ENCODE results near the gene TBC1D24.

The TBC1D24 gene

DNA sequence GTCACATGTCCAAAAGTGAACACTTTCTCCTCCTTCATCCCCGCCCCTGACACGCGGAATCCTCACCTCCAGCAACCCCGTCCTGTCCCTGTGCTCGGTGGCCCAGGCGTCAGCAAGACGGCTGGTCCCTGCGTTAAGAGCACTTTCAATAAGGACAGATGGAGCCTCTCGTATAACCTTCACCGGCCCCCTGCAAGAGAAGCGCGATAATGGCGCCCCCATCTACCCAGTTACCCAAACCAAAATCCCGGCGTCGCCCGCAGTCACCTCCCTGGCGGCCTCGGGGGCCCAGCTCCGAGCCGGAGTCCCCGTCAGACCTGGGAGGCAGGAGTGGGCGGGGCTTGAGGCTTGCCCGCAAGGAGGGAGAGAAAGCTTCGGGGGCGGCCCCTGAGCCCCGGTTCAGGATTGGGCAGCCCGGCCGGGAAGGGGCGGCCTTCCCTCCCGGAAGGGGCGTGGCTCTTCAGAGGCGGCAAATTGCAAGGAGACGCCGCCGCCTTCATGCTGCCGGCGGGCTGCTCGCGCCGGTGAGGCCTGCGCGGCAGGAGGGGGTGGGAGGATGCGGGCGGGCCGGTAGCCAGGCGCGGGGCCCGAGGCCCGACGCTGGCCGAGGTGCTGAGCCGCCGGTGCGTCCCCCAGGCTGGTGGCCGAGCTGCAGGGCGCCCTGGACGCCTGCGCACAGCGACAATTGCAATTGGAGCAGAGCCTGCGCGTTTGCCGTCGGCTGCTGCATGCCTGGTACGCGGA, 15.1 kb upstream of the TBC1D24 start, which contains the start of gene TEDC2:
TSS of gene TEDC2 (plus strand) at position 463 of the 744 bp plus-strand sequence. CDS start at position 499, 36 bp downstream.
- H3K9ac ChIP-seq (ENCODE audit: low read length): peak within 1 kb of the TSS; percentile 75
- no peak for TF ChIP-seq EZH2 (IDR thresholded peaks at IDR 0.05; ENCODE audit: borderline replicate concordance, low read length)
- TF ChIP-seq, protein P1, sequence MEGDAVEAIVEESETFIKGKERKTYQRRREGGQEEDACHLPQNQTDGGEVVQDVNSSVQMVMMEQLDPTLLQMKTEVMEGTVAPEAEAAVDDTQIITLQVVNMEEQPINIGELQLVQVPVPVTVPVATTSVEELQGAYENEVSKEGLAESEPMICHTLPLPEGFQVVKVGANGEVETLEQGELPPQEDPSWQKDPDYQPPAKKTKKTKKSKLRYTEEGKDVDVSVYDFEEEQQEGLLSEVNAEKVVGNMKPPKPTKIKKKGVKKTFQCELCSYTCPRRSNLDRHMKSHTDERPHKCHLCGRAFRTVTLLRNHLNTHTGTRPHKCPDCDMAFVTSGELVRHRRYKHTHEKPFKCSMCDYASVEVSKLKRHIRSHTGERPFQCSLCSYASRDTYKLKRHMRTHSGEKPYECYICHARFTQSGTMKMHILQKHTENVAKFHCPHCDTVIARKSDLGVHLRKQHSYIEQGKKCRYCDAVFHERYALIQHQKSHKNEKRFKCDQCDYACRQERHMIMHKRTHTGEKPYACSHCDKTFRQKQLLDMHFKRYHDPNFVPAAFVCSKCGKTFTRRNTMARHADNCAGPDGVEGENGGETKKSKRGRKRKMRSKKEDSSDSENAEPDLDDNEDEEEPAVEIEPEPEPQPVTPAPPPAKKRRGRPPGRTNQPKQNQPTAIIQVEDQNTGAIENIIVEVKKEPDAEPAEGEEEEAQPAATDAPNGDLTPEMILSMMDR (IDR thresholded peaks at IDR 0.05; ENCODE audit: low read length): no peak
- H2AFZ ChIP-seq (ENCODE audit: low read length): no peak within 1 kb of the TSS
- H3K9me3 ChIP-seq (ENCODE audit: low read length): no peaks in the 10 kb centered on the region
- H3K79me2 ChIP-seq (ENCODE audit: insufficient read depth, low read length): no peaks in the 10 kb centered on the region
- peak within 1 kb of the TSS; percentile 38 for H3K27ac ChIP-seq (ENCODE audit: low read depth, low read length, poor library complexity, severe bottlenecking)
- peaks cover 42% of the 10 kb centered on the region for H3K36me3 ChIP-seq (ENCODE audit: insufficient read depth, low read length)
- no peaks in the 10 kb centered on the region for H3K9me2 ChIP-seq (ENCODE audit: low read depth, low read length)
- peaks cover 28% of the 10 kb centered on the region for H3K4me1 ChIP-seq (ENCODE audit: insufficient read depth, low read length, severe bottlenecking)
- H3K27me3 ChIP-seq (ENCODE audit: insufficient read depth, low read length): no peaks in the 10 kb centered on the region
- 0 out of 2 replicates have a peak, but pooled peaks cover 4% of the 10 kb centered on the region for H3F3A ChIP-seq (ENCODE audit: insufficient read depth, low read length)
- H3K4me2 ChIP-seq (ENCODE audit: low read length): peak within 1 kb of the TSS; percentile 95
- H4K20me1 ChIP-seq (ENCODE audit: insufficient read depth, low read length): no peaks in the 10 kb centered on the region
- peak within 1 kb of the TSS; percentile 68 for H3K4me3 ChIP-seq (ENCODE audit: low read depth, low read length, poor library complexity, severe bottlenecking)

DNA sequence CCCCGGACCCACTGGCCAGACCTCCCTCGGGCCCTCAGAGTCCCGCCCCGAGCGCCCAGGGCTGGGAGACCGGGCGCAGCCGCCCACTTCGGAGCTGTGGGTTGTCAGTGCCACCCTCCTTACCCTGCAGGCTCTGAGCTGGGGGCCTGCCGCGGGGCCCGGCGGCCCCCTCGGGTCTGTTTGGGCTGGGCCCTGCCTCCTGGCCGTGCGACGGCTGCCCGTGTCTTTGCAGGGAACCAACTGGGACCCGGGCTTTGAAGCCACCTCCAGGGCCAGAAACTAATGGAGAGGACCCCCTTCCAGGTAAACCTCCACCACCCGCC, 14.6 kb upstream of the TBC1D24 start:
- Histone ChIP-seq H3K9me3 (ENCODE audit: low read length) (no peaks in the 10 kb centered on the region), H3K9ac (ENCODE audit: low read length) (peak overlapping the region; percentile 75), H3K36me3 (ENCODE audit: insufficient read depth, low read length) (peaks cover 38% of the 10 kb centered on the region), H4K20me1 (ENCODE audit: insufficient read depth, low read length) (no peaks in the 10 kb centered on the region), H3K4me1 (ENCODE audit: insufficient read depth, low read length, severe bottlenecking) (peaks cover 28% of the 10 kb centered on the region), H3K27me3 (ENCODE audit: insufficient read depth, low read length) (no peaks in the 10 kb centered on the region), H3F3A (ENCODE audit: insufficient read depth, low read length) (0 out of 2 replicates have a peak, but pooled peaks cover 4% of the 10 kb centered on the region), H3K27ac (ENCODE audit: low read depth, low read length, poor library complexity, severe bottlenecking) (no peak overlapping the region), H3K4me2 (ENCODE audit: low read length) (peak overlapping the region; percentile 95), H3K79me2 (ENCODE audit: insufficient read depth, low read length) (no peaks in the 10 kb centered on the region), H3K4me3 (ENCODE audit: low read depth, low read length, poor library complexity, severe bottlenecking) (peak overlapping the region; percentile 68), H3K9me2 (ENCODE audit: low read depth, low read length) (no peaks in the 10 kb centered on the region), H2AFZ (ENCODE audit: low read length) (no peak overlapping the region)
- TF ChIP-seq, protein P1 (IDR thresholded peaks at IDR 0.05; ENCODE audit: low read length): no peak
- TF ChIP-seq EZH2 (IDR thresholded peaks at IDR 0.05; ENCODE audit: borderline replicate concordance, low read length): no peak

DNA sequence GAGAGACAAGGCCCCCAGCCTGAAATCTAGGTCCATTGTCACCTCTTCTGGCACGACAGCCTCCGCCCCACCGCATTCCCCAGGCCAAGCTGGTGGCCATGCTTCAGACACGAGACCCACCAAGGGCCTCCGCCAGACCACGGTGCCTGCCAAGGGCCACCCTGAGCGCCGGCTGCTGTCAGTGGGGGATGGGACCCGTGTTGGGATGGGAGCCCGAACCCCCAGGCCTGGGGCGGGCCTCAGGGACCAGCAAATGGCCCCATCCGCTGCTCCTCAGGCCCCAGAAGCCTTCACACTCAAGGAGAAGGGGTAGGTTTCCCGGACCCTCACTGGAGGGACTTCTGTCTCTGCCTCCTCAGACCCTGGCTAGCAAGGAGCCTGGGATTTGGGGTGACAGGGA, 14.0 kb upstream of the TBC1D24 start:
- 0 out of 2 replicates have a peak, but pooled peaks cover 4% of the 10 kb centered on the region for H3F3A ChIP-seq (ENCODE audit: insufficient read depth, low read length)
- H3K9ac ChIP-seq (ENCODE audit: low read length): peak overlapping the region; percentile 75; the same call in 1 of the 2 replicates
- peak overlapping the region; percentile 95 for H3K4me2 ChIP-seq (ENCODE audit: low read length)
- peaks cover 32% of the 10 kb centered on the region for H3K36me3 ChIP-seq (ENCODE audit: insufficient read depth, low read length)
- no peak overlapping the region for H3K27ac ChIP-seq (ENCODE audit: low read depth, low read length, poor library complexity, severe bottlenecking)
- no peaks in the 10 kb centered on the region for H3K9me2 ChIP-seq (ENCODE audit: low read depth, low read length)
- H4K20me1 ChIP-seq (ENCODE audit: insufficient read depth, low read length): no peaks in the 10 kb centered on the region
- H3K27me3 ChIP-seq (ENCODE audit: insufficient read depth, low read length): no peaks in the 10 kb centered on the region
- H2AFZ ChIP-seq (ENCODE audit: low read length): no peak overlapping the region
- no peaks in the 10 kb centered on the region for H3K79me2 ChIP-seq (ENCODE audit: insufficient read depth, low read length)
- H3K4me1 ChIP-seq (ENCODE audit: insufficient read depth, low read length, severe bottlenecking): peaks cover 28% of the 10 kb centered on the region
- no peak for TF ChIP-seq EZH2 (IDR thresholded peaks at IDR 0.05; ENCODE audit: borderline replicate concordance, low read length)
- TF ChIP-seq, protein P1 (IDR thresholded peaks at IDR 0.05; ENCODE audit: low read length): no peak
- no peaks in the 10 kb centered on the region for H3K9me3 ChIP-seq (ENCODE audit: low read length)
- peak overlapping the region; percentile 68 for H3K4me3 ChIP-seq (ENCODE audit: low read depth, low read length, poor library complexity, severe bottlenecking)

Measured in OCI-LY1 (cell line).